GM19025 (cell line): ENCODE measurements around the gene ASCC2.
"Not testable (repeated sequence)": the region's sequence is repeated elsewhere in the genome, so short reads cannot be mapped to it uniquely, and the experiment has no call there.

Experiments
- ATAC-seq: cut with Tn5 transposase; IDR thresholded peaks from one replicate; pipeline ENCODE4 v1.9.1; 2021; ENCODE audit warnings: mild to moderate bottlenecking, low read depth, moderate library complexity; ENCODE audit not compliant: unreplicated experiment

ASCC2 gene

GRCh38 chr22:29837741-29838598 is at the start of gene ASCC2:
Gene ASCC2, minus strand, starts transcription at chr22:29838274. Its CDS starts 5,949 bp downstream, at chr22:29832325.
- ATAC-seq, result peak; percentile 94

DNA sequence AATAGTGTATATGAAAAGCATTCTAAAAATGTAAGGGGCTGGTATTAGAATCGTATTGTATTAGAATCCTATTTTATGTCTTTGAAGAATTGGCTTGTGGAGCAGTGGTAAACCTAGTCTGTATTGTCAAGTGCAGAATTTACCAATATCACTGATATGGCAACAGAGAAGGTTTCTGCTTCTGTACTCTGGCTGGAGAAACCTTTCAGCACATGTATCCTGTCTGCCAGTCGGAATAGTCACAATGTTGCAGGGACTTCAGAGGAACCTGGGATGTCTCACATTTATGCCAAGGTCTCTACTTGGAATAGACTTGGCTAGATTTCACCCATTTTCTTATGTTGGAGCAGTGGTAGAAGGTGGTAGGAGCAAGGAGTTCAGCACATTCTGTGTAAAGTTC is 49.3 kb upstream of the ASCC2 start:
- ATAC-seq, result no peak

- ATAC-seq, result no peak
Observed at GRCh38 chr22:29886596-29886995, 48.5 kb upstream of the ASCC2 start.

GRCh38 chr22:29885610-29886009 is 47.5 kb upstream of the ASCC2 start:
- no peak for ATAC-seq

DNA sequence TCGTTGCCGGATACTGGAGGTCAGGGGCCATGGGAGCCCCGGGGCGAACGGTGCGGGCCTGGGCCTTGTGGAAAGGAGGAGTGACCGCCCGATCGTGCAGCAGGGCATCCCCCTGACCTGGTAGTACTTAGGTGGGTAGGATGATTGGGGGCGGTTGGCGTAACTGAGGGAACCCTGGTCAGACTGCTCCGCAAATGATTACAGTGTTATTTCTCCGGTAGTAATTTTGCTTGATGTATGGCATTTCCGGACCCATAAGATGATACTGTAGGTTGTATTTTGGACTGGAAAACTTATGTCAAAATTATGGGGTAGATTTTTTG is 45.7 kb upstream of the ASCC2 start:
- ATAC-seq, result no peak

GRCh38 chr22:29883045-29883774 is 45.1 kb upstream of the ASCC2 start, which contains the start of gene MTMR3:
Gene MTMR3, plus strand, starts transcription at chr22:29883174. Its CDS starts 87,886 bp downstream, at chr22:29971060.
- peak; percentile 78 for ATAC-seq

GRCh38 chr22:29882716-29883044 is 44.6 kb upstream of the ASCC2 start:
- no peak for ATAC-seq

DNA sequence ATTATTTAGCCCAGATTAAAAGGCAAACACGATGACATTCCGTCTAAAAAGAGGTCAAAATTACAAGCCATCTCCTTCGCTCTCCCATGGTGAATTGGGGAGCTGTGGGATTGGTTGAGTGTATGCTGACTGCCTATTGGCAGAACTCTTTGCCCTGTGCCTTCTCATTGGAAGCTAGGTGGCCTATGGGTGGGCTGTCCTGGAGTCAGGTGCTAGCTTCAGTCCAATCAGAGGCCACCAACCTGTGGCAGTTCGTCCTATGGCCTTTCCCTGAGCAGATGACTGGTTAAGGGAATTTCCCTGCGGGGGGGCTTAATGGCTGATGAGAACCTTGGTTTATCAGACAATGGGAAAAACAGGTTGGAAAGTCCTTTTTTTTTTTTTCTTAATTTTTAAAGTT is 41.7 kb upstream of the ASCC2 start:
- ATAC-seq, result no peak

DNA sequence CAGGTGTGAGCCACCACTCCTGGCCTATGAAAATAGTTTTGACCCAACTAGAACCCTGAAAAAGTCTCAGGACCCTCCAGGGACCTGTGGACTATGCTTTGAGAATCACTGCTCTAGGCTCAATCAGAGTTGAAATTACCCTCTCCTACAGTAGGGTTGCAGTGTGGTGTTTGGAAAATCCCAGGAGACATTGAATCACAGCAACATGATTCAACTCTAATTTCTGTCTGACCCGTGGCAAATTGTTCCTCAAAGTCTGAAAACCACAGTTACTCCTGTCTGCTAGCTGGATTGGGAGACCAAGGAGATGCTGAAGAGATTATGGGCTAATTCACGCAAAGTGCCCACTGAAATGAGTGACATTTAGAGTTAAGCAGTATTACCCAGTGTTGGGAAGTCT is 39.5 kb upstream of the ASCC2 start:
- ATAC-seq, result no peak

DNA sequence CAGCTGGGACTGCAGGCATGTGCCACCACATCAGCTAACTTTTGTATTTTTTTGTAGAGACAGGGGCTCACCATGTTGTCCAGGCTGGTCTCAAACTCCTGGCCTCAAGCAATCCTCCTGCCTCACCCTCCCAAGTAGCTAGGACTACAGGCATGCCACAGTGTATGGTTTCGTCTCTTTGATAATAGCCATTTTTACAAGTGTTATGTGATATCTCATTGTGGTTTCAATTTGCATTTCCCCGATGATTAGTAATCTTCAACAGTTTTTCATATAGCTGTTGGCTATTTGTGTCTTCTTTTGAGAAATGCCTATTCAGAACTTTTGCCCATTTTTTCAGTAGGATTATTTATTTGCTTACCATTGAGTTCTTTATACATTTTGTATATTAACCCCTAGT is 35.9 kb upstream of the ASCC2 start:
- no peak for ATAC-seq

- no peak for ATAC-seq
Observed at GRCh38 chr22:29872989-29873388, 34.9 kb upstream of the ASCC2 start.

DNA sequence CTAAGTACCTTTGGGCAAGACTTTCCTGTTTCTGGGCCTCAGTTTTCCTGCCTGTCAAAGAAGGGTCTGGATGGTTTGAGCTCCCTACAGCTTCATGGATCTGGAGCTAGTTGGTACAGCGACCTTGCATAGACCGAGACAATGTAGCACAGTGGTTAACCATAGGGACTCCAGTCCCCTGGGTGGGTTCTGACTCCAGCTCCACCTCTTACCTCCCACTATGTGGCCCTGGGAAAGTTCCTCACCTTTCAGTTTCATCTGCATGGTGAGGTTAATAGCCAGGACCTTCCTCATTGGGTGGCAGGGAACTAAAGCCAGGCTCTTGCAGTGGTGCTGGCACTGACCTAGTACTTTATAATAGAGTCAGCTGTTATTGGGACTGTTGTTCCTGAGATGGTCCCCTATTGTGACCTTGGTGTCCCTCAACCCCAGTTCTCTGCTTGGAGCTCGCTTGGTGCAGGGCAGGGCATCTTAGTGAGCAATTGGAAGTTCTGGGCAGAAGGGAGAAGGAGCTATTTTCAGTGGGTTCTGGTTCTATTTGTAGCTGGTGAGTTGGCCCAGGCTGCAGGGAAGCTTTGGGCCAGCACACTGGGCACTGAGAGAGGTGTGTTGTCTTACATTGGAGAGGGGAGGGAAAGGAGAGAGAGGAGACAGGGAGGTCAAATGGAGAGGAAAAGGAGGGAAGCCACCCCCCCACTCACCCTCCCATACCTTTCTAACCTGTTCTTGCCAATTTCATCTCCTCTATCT is 34.2 kb upstream of the ASCC2 start:
- no peak for ATAC-seq

GRCh38 chr22:29871684-29872083 is 33.6 kb upstream of the ASCC2 start:
- ATAC-seq, result no peak

DNA sequence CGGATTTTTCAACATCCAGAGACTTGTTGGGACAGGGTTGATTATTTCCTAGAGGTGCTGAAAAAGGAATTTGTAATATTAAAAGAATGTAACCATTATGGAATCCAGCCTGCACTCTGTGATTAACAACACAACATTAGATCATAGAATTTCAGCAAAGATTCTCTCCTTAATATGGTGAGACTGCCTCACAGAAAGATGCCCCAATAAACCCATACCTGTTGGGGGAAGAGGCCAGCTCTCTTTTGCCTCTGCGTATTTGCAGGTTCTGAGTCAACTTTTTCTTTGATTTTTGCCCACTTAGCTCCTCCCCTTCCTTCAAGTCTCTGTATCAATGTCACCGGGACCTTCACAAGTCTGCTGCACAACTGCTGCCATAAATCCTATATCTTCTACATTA is 32.5 kb upstream of the ASCC2 start:
- ATAC-seq, result no peak

GRCh38 chr22:29867851-29868250 is 29.8 kb upstream of the ASCC2 start:
- ATAC-seq, result no peak

GRCh38 chr22:29867260-29867659 is 29.2 kb upstream of the ASCC2 start:
- ATAC-seq, result no peak

DNA sequence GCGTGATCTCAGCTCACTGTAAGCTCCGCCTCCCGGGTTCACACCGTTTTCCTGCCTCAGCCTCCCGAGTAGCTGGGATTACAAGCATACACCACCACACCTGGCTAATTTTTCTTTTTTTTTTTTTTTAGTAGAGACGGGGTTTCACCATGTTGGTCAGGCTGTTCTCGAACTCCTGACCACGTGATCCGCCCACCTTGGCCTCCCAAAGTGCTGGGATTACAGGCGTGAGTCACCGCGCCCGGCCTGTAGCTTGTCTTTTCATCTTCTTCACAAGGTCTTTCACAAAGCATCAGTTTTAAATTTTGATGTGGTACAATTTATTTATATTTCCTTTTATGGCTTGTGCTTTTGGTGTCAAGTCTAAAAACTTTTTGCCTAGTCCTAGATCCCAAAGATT is 27.5 kb upstream of the ASCC2 start:
- not testable (repeated sequence) for ATAC-seq

GRCh38 chr22:29861672-29862297 is 23.7 kb upstream of the ASCC2 start:
- no peak for ATAC-seq

DNA sequence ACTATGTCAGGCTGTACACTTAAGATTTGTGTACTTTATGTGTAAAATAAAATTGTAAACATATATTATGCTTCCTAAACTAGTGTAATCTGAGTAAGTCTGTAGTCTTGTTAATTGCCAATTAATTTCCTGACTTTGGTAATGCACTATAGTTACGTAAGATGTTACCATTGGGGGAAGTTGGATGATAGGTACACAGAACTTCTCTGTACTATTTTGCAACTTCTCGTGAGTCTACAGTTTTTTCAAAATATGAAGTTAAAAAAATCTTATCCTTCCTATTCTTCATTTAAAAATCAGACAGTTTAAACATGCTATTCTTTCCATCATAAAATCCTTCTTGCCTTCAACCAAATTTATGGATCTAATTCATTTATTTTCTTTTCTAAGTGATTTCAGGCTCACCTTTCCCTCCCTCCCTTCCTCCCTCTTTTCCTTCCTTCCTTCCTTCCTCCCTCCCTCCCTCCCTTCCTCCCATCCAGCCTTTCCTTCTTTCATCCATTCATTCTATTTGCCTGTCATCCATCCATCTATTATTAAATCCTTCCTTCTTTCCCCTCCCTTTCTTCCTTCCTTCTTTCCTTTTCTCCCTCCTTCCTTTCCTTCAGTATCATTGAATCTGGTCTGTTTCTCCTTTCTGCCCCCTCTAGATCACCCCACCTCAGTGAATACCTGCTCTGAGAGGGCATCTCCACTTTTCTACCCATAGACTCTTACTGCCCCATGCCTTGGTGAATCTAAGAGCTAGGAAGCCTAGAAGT is 22.1 kb upstream of the ASCC2 start:
- ATAC-seq, result no peak

- ATAC-seq, result not testable (repeated sequence)
Observed at GRCh38 chr22:29859030-29859429, 21.0 kb upstream of the ASCC2 start.
